Glomerular visceral epithelial cell (primary cell): ENCODE measurements around the gene LYPD6.
A peak's percentile ranks its signal among the peaks of the same experiment; 100 is the strongest.
"Not testable (repeated sequence)": the region's sequence is repeated elsewhere in the genome, so short reads cannot be mapped to it uniquely, and the experiment has no call there.

Source experiments
- DNase-seq: peaks from one replicate; pipeline ENCODE4 v3.0.0-alpha.2; 2016; ENCODE audit errors: extremely low spot score

LYPD6 gene

DNA sequence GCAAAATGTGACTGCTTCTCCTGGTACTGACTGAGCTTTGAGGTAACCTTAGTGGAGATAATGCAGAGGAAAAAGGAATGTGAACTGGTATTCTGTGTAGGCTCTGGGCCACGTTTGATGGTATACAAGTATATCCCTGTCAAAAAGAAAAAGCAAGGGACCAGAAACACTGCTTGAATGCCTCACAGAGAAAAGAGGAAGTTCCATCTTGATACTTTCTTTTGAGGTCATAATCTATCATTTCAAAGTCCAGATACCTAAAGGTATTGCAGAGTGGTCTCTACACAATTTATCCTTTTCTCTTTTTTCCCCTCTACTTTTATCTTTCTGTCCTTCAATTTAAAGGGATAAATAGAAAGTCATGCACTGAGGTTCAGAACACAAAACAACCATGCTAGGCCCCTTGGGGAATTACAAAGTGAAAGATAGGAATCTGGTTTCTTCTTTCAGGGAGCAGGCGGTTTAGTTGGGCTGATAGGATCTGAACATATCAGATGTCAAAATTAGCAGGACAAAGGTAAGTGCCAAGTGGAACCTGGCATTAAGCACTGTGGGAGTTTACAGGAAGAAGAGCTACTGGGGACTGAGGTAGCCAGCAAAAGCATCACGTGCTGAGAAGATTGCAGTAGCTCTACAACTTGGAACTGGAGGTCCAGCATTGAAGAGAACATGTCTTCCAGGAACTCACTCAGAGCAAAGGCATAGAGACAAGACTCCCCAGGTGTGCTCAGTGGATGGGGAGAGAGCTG is 121.2 kb downstream of the LYPD6 start:
- no peak for DNase-seq

DNA sequence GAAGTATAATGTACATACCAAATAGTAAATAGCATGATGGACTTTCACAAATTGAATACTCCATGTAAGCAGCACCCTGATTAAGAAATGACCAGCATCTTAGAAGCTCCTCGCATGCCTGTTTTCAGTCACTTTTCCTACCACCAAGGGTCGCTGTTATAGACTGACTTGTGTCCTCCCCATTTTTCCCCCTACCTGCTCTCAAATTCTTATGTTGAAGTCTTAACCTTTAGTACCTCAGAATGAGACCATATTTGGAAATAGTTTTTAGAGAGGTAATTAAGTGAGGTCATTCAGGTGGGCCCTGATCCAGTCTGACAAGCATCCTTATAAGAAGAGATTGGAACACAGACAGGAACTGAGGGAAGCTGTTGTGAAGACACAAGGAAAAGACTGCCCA is 125.9 kb downstream of the LYPD6 start:
- no peak for DNase-seq

DNA sequence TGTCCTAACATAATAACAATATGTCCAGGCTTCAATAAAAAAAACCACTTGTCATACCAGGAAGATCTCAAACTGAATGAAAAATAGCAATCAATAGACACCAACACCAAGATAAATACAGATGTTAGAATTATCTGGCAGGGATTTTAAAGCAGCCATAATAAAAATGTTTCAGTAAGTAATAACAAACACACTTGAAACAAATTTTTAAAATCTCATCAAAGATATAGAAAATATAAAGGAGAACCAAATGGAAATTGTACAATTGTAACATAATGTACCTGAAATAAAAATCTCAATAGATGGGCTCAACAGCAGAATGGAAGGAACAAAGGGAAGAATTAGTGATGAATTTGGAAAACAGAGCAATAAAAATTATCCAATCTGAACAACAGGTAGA is 128.1 kb downstream of the LYPD6 start:
- DNase-seq: no peak

DNA sequence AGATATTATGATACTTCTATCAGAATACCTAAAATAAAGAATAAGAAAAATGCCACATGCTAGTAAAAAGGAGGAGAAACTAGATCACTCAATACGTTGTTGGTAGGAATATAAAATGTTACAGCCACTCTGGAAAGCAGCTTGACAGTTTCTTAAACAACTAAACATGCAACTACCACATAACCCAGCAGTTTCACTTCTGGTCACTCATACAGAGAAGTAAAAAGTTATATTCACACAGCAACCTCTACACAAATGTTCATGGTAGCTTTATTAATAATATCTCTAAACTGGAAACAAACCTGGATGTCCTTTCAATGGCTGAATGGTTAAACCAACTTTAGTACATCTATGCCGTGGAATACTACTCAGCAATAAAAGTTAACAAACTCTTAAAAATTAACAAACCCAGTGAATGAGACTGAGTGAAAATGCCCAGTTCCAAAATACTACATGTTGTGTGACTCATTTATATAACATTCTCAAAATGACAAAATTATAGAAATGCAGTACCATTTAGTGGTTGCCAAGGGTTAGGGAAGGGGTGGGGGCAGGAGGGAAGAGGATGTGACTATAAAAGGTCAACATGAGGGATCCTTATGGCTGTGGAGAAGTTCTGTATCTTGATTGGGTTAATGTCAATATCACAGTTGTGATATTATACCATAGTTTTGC is 133.1 kb downstream of the LYPD6 start:
- no peak for DNase-seq

DNA sequence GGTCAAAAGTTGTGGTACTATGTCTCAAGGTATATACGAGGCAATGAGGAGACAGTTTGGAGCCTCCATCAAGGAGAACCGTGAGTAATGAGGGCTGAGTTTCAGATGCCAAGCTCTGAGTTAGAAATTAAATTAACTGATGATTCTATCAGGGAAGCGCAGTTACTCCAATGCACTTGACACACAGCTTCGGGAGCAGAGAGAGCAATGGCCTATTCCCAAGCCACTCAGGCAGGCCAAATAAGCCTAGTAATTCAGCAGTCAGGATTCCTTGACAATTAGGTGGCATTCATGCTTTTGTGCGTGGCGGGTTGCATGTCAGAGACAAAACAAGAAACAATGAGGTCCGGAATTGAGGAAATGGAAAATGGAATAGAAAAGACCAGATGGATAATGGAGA is 134.0 kb downstream of the LYPD6 start:
- no peak for DNase-seq

DNA sequence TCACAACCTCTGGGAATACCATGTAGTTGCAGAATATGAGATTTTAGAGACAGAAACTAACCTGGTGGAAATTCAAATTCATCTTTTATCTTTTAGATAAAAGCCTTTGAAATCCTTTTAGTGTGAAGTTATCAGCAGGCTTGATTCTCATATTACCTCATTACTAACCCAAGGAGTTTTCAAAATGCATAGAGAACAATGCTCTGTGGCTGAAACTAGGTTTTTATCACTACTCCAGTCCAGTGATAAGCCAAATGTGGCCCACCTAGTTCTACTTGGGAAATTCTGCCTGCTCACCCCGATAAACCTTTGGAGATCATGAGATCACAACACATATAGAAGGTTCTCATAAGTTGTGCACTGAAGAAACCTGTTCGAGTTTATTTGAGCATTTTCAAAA is 135.5 kb downstream of the LYPD6 start:
- DNase-seq: no peak

DNA sequence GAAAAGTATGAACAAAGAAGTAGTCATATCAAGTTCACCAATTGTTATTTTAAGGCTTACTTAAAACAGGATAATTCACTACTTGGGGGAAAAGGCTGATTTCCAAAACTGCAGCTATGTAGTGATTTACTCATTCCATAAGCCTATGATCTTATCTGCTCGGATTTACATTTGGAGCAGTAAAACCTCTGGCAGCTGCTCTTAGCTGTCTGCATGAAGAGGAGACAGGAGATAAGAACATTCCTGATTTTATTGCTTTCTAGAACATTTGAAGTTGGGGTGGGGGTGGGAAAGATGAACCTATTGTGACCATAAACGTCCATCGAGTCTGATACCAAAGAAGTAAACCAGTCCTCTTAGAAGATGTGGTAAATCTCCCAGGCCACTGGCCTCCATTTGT is 136.2 kb downstream of the LYPD6 start:
- no peak for DNase-seq

DNA sequence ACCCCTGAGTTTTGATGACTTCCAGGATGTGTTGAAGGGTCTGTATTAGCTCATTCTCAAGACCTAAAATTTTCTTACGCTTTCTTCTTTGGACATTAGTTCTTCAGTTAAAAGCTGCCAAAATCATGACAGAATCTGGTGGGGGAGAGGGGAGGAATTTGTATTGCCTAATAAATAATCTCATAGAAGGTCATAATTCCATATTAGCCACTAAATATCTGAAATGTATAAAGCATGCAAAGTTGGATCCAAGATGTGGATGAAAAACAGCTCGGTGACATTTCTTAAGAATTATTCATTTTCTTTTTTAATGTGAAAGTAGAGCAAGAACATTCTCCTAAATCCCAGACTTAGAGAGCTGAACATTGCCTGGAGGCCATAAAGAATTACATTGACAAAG is 137.0 kb downstream of the LYPD6 start:
- no peak for DNase-seq

DNA sequence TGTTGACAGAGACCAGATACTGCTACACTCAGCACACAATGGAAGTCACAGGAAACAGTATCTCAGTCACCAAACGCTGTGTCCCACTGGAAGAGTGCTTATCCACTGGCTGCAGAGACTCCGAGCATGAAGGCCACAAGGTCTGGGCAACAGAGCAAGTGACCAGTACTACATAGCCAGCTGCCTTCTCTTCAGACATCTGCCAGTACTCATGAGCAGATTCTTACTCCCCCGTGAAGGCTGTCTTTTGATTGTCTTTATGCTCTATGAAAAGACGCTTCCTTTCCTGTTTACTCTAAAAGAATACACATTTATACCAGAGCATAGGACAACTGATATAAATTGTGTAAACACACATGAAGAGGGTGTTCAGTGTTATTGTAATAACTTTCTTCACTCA is 138.2 kb downstream of the LYPD6 start:
- DNase-seq: no peak

DNA sequence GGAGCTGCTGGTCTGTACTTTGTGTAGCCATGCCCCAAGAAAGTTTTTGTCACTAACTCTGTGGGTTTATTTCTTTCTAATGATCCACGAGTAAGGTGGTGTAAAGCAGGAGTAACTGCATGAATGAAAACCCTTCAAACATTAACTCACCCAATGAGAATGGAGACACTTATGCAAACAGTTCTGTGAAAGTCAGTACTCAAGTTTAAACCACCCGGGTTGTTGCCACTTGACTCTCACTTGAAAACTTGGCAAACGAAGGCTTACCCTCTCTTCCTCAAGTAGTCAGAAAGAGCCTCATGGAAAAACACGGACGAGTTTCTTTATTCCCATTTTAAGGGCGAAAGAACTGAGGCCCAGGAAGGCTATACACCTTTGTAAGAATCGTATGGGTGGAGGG is 139.7 kb downstream of the LYPD6 start:
- no peak for DNase-seq

DNA sequence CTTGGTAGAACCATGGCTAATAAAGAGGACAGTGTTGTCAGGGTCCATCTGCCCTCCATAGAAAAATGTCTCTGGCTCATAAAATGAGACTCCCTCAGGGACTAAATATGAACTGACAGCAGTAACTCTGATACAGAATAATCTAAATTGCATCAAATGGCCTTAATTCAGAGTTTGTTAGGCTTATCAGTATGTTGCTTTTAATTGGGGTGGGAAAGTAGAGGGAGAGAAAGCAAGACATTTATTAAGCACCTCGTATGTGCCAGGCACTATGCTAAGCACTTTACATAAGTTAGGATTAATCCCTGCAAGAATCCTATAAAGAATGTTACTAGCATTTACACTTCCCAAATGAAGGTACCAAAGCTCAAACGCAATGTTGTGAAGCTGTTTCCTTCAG is 142.0 kb downstream of the LYPD6 start:
- no peak for DNase-seq

DNA sequence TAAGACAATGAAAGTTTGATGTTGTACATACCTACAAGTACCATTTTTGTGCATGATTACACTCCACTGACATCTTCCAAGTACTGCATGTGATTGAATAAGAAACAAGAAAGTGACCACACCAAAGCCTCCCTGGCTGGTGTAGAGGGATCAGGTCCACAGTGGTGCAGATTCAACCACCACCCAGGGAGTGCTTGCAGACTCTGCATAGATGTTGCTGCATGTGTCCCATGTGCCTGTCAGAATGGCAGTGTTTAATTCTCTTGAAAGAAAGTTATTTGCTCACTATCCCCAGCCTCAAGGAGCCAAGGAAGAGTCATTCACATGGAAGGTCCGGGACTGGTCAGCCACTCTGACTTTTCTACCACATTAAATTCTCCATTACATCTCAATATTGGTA is 142.7 kb downstream of the LYPD6 start:
- no peak for DNase-seq

DNA sequence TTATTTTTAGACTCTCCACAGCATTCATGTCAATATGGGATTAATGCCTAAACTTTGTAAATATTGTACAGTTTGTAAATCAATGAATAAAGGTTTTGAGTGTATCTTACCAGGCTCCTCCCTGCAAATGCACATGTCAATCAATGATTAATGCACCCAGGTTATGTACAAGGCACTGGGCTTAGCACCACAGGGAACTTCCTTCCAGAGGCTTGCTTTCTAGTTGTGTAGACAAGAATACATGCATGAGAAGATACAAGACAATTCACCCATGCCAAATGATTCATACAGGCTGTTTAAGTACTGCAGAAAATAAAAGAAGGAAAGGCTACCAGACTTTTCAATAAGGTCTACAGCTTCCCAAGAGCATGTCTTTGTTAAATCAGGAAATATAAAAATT is 143.1 kb downstream of the LYPD6 start:
- DNase-seq: peak; percentile 15

DNA sequence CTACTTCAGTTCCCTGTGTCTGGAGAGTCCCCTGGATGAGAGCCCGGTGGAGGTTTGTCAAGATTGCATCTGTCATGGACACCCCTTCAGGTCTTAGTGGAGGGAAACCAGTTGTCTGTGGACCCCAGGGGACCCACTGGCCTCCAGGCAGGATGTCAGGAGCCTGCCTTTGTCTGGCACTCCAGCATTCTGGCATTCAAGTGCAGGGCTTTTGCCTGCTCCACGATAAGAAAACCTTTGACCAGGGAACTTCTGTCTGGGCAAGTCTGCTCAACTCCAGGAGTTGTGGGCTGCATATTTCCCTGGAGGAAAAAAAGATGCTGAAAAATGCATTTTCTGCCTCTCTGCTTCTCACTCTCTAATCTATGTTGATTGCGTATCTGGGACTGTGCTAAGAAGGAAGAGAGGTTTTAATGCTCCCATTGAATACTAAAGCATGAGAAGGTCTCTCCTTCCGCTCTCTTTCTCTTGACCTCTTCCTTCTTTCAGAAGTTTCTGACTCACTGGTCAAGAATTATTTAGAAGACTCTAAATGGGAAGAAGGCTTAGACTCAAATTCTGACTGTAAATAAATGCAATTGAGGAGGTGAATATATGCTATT is 152.7 kb downstream of the LYPD6 start:
- DNase-seq: no peak

DNA sequence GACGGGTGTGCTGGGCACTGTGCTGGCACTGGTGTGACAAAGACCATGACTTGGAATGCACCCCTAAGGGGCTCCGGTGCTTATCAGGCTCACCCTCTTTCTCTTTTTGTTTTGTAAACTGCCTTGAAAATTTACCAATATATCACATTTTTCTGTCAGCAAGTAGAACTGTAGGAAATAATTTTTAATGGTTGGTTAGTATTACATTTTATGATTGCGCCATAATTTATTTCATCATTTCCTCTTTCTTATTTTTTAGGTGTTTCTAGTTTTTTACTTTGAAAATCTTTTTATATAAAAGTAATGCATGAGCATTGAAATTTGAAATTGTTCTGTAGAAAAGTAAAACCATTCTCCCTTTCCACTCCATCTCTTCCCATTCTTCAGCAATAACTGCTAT is 156.3 kb downstream of the LYPD6 start:
- DNase-seq: no peak

DNA sequence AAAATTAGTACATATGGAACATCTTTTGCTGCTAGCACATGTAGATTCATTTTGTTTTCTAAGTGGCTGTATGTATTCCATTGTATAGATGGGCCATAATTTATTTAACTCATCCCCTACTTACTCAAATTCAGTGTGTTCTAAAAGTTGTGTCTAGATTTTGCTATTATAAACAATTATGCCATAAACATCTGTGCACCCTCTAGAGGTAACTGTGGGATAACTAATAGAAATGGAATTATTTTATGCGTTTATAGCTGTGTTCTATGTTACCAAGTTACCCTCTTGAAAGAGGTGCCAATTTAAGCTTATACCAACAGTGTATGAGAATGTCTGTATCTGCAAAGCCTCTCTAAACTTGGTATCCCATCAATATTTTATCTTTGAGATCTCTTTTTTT is 156.8 kb downstream of the LYPD6 start:
- DNase-seq: no peak

DNA sequence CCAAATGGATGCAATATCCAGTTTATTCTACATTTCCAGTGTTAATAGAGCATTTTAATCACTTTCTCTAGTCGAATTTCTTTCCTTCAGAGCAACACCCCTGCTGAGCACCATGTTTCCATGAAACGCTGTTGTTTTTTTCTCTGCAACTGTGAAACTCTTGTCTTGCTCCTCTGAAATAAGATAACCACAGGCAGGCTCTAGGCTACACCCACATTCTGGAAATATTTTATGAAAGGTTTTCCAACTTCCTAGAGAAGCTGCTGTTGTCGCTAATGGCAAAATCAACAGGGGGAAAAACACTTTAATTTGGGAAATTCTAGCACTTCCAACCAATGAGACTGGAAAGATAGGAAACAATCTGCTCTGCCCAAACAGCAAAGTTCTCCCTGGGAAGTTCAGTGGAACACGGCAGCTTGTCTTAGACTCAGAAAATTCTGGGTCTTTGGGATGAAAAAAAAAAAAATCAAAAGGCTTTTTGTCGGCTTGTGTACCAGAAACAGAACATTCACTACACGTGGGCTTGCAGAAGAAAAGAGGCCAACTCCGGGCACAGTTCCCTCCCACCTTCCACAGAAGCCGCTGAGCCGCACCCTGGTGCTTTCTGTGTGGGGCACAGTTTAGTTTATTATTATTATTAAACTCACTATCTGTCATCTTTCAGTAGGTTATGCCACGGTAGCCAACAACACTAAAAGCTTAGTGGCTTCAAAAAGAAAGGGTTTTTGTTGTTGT is 158.5 kb downstream of the LYPD6 start:
- DNase-seq: no peak

DNA sequence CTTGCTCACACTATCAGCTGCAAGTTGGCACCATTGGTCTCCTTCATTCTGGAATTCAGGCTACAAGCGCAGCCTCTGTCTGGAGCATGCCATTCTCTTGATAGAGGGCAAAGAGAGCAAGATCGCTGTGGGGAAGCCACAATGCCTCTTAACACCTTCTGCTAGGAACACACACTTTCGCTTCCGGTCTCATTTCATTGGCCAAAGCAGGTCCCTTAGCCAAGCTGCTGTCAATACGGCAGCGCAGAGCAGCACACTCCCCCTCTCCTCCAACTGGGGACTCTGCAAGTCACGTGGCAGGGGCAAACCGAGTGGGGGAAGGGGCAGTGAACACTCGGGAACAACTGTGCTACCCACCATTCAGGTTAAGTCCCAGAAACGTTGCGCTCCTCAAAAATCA is 159.1 kb downstream of the LYPD6 start:
- DNase-seq: no peak

DNA sequence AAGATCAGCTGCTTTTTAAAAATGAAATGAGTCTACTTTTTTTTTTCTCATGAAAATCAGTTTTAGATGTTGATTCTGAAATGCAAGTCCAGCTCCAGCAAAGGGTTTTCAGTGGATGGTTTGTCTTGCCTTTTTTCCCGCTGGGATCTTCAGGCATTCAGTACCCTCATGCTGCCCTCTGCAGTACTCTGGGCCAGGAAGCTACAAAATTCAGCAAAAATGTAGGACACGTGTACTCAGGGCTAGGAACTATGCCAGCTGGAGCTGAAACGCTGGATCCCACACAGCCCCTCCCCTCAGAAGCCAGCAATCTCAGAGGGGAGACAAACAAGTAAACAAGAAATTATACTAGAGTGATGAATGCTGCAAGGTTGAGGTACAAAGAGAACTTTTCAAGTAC is 159.9 kb downstream of the LYPD6 start:
- peak; percentile 11 for DNase-seq

DNA sequence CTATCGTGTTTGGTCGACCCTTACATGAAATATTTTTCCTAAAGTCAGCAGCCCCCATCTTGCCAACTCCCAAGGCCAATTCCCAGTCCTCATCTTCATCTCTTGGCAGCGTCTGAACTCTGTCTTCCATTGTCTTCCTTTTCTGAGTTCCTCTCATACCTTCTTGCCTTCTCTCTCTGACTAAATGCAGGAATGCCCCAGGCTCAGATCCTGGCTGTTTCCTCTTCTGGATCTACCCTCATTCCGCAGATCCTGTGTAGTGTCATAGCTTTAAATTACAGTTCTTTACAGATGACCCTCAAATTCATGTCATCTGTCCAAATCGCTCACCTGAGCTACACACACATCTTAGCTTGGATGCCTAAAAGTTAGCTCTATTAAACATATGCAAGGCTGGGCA is 162.5 kb downstream of the LYPD6 start:
- DNase-seq: no peak

DNA sequence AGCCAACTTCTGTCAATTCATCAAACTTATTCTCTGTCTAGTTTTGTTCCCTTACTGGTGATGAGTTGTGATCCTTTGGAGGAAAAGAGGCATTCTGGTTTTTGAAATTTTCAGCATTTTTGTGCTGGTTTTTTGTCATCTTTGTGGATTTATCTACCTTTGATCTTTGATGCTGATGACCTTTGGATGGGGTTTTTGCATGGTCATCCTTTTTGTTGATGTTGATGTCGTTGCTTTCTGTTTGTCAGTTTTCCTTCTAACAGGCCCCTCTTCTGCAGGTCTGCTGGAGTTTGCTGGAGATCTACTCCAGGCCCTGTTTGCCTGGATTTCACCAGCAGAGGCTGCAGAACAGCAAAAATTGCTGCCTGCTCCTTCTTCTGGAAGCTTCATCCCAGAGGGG is 168.8 kb downstream of the LYPD6 start:
- not testable (repeated sequence) for DNase-seq

DNA sequence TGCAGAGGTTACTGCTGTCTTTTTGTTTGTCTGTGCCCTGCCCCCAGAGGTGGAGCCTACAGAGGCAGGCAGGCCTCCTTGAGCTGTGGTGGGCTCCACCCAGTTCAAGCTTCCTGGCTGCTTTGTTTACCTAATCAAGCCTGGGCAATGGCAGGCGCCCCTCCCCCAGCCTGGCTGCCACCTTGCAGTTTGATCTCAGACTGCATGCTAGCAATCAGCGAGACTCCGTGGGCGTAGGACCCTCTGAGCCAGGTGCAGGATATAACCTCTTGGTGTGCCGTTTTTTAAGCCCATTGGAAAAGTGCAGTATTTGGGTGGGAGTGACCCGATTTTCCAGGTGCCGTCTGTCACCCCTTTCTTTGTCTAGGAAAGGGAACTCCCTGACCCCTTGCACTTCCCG is 176.4 kb downstream of the LYPD6 start:
- DNase-seq: not testable (repeated sequence)

DNA sequence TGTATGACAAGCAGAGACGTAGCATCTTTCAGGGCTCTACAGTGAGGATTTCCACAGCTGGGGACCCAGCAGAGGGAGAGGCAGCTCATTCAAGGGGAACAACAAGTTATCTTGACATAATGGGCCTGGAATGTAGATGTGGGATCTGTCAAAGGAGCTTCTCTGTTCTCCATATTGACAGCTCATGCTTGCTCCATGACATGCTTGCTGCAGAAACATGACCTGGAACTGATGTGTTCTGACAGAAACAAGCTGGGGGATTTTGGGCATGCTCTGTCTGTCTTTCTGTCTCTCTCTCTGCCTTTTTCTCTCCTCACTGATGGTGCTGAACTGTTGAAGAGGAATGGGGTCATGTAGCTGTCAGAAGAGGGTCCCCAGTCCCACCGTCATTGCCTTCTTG is 177.6 kb downstream of the LYPD6 start:
- DNase-seq: peak; percentile 47
